ENCODE data around the gene CMTM4.

GRCh38 chr16:66569131-66569530 is 127.4 kb downstream of the CMTM4 start:
- TF ChIP-seq CTCF (IDR thresholded peaks at IDR 0.05; ENCODE audit: poor library complexity, severe bottlenecking) (no peak), EZH2 (IDR thresholded peaks at IDR 0.05; ENCODE audit: borderline replicate concordance, insufficient read depth, low read length, poor library complexity, severe bottlenecking) (no peak), TAF1 (IDR thresholded peaks at IDR 0.05; ENCODE audit: low read depth) (no peak), RAD21 (conservative IDR thresholded peaks at IDR 0.05) (no peak), REST (IDR thresholded peaks at IDR 0.05; ENCODE audit: borderline replicate concordance) (no peak), EP300 (conservative IDR thresholded peaks at IDR 0.05; ENCODE audit: poor library complexity, severe bottlenecking) (no peak), SMC3 (conservative IDR thresholded peaks at IDR 0.05; ENCODE audit: poor library complexity) (no peak)
